Dedifferentiated amniotic fluid mesenchymal stem cell (primary cell): Measurements from ENCODE around the gene VWA3B.
"Not testable (repeated sequence)": the region's sequence is repeated elsewhere in the genome, so short reads cannot be mapped to it uniquely, and the experiment has no call there.

Experiments used
- DNase-seq: peaks from one replicate; pipeline ENCODE4 v3.0.0-alpha.2; 2016; ENCODE audit errors: extremely low spot score

The VWA3B gene

DNA sequence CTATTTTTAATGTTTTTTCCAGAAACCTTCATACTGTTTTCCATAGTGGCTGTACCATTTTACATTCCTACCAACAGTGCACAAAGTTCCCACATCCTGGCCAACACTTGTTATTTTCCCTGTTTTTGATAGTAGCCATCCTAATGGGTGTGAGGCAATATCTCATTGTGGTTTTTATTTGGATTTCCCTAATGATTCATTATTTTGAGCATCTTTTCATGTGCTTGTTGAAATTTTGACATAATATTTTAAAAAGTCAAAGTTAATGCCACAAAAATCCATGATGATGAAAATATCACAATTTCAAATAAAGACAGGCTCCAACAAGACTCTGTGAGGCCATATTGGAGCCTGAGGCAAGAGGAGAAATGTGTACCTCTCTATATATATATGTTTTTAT lies 50.2 kb downstream of the VWA3B start:
- no peak for DNase-seq

- not testable (repeated sequence) for DNase-seq
Observed at GRCh38 chr2:98138978-98139377, 52.0 kb downstream of the VWA3B start.

- no peak for DNase-seq
Observed at GRCh38 chr2:98140210-98140609, 53.2 kb downstream of the VWA3B start.

DNA sequence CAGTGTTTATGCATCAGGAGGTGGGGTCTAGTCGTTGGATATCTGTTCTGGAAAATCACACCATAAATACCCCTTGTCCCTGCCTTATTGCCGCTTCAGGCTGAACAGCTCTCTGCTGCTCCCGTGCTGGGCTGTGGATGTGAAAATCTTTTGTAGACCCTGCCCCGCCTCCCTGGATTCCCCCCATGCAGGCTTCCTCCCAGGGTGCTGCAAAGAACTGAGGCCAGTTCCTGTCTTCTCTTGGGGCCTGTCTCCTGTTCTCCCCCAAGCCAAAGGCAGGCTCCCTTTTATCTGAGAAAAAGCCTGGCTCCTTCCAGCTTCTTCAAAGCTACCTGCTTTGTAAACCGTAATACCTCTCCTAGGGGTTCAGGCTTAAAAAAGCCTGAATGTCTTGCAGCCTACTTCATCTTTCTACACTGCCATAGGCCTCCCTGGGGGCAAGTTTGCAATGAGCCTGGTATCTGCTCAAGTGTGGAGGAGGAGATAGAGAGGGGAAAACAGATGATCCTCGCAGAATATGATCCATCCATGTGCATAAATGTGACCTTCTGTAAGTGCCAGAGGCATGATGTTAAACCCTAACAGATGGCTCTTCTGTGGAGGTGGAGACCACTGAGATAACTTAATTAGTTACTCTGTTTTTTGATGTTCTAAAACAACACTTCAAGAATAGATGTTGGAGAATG lies 55.3 kb downstream of the VWA3B start:
- DNase-seq: no peak

- DNase-seq: no peak
Observed at GRCh38 chr2:98145070-98145469, 58.1 kb downstream of the VWA3B start.

GRCh38 chr2:98147900-98148299 lies 60.9 kb downstream of the VWA3B start:
- DNase-seq: not testable (repeated sequence)

DNA sequence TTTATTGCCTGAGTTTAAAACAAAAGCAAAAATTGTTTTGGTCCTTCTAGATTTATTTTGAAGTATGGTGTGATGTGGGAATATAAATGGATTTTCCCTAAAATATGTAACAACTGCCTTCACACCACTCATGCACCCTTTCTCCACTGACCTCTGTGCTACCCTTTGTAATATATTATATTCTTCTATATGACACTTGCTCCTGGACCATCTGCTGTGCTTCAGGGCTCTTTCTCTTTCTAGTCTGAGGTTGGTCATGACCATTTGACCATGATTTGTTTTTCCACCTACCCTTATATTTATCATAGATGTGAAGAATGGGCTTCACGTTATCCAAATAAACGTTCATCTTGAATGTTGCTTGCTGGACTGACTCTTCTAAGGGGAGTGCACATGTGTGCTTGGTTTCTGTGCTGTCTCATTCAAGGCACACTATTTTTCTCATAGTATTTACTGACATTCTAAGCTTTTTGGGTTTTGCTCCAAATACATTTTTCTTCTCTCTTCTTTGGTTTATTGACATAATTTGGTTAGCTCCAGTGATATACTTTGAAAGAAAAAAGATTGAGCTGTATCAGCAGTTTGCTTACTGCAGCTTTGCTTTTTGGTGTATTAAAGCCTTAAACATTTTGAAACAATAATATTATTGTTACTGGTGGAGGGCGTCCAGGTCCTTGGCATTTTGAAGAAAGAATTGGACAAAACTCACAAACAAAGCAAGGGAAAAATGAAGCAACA lies 61.8 kb downstream of the VWA3B start:
- DNase-seq: no peak

DNA sequence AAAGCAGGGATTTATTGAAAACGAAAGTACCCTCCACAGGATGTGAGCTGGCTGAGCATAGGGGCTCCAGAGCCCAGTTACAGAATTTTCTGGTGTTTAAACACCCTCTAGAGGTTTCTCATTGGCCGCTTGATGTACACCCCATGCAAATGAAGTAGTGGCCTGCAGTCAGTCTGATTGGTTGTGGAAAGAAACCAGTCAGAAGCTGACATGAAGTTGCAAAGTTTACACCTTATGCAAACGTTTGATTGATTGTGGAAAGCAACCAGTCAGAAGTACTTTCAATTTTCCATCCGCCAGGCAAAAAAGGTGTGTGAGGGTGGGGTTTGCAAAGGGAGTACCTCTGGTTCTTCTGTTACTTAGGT lies 62.3 kb downstream of the VWA3B start:
- no peak for DNase-seq

GRCh38 chr2:98153481-98153880 lies 66.5 kb downstream of the VWA3B start:
- no peak for DNase-seq

GRCh38 chr2:98155291-98155690 lies 68.3 kb downstream of the VWA3B start:
- no peak for DNase-seq

- DNase-seq: no peak
Observed at GRCh38 chr2:98155716-98156115, 68.7 kb downstream of the VWA3B start.

DNA sequence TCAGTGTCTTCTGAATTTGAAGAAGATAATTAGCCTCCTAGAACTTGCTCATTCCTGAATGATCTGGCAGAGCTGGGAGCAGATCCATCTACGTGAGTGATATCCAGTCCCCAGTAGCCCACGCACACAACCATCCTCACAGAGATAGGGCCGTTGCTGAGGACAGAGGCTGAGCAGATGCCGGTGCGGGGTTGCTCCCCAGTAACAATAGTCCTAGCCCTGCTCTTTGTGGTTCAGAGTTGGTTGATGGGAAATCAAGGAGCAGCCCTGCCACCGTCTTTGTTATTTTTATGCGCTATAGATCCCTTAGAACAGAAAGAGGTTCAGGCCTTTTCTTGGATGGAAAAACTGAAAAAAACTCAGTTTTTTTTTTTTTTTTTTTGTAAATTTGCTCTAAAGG lies 69.3 kb downstream of the VWA3B start:
- no peak for DNase-seq

DNA sequence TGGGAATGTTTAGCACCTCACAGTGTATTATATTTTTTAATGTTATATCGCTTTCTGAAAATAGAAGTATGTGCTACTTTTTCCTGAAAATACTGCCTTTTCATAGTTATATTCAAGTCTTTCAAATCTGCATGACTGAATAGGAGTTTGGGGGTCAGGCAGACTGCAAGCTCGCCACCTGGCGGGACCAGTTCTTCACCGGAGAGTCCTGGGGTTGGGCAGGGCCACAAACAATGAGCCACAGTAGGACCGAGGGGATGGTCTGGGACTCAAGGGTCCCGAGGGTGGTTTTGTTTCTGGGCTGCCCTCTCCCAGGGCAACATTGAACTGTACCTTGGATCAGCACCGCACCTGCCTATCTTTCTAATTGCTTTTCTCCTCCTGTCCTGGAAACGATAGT lies 70.6 kb downstream of the VWA3B start:
- no peak for DNase-seq

GRCh38 chr2:98158305-98158704 lies 71.3 kb downstream of the VWA3B start:
- DNase-seq: no peak

GRCh38 chr2:98160554-98160953 lies 73.6 kb downstream of the VWA3B start:
- no peak for DNase-seq

DNA sequence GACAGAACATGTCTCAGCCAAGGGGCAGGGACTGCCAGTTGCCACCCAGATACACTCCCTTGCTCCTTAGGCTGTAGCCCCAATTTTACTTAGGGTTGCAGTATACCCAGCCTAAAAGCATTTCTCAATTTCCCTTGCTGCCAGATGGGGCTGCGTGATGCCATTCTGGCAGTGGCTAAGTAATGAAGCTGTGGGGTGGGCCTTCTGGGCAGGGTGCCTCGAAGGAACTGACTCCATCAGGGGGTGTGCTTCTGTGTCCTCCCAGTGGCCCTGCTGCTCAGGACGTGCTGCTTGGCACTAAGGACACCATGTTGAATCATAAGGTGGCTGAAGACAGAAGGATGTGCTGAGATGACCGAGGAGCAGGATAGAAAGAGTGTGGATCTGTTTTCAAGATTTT lies 74.2 kb downstream of the VWA3B start:
- no peak for DNase-seq

- DNase-seq: no peak
Observed at GRCh38 chr2:98164256-98164655, 77.3 kb downstream of the VWA3B start.

GRCh38 chr2:98165516-98166071 lies 78.6 kb downstream of the VWA3B start:
- DNase-seq: no peak

DNA sequence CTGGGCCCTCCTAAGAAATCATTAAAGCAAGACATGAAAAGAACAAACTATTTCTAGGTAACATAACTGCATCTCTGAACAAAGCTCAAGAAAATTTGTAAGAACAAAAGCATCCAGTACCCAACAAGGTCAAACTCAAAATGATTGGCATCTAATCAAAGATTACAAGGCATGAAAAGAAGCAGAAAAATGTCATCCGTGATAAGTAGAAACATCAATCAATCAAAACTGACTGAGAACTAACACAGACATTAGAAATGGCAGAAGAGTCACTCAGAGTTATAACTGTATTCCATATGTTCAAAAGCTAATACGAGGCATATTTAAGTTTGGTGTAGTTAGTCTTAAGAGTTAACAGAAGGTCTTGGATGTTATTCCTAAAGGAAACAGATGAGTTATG lies 80.9 kb downstream of the VWA3B start:
- no peak for DNase-seq

DNA sequence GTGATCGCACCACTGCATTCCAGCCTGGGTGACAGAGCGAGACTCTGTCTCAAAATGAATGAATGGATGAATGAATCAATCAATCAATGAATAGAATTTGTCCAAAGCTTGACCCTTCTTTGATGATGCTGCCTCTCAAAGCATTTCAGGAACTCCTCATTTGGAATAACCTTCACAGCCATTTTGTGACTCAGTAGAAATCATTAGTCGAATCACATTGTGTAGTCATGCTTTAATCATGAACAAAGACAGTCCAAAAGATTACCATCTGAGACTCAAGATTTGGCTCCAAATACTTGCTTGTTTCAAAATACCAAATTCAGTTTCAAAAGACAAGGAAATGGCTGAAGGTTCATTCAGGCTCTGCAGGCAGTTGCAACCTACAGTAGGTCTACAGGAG lies 83.1 kb downstream of the VWA3B start:
- DNase-seq: no peak

DNA sequence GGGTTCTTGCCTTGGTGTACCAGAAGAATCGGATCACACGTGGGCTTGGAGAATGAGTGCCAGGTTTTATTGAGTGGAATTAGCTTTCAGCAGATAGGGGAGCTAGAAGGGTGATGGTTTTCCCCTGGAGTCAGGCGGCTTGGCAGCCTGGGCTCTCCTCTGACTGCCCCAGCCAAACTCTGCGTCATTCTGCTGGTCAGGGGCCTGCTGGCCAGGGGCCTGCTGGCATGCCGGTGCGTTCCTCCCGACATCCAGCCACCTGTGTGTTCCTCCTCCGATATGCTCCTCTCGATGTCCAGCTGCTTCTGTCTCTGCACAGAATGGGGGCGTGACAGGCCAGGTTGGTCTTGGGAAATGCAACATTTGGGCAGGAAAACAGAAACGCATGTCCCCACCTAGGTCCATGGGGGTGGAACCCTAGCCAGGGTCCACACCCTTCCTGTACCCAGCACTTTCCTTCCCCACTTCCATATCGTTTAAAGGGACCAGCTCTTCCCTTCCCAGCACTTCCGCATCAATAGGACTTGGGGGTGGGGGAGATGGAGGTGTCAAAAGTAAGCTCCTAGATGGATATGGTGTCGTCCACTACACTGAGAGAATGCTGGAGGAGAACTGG lies 85.3 kb downstream of the VWA3B start:
- DNase-seq: no peak

DNA sequence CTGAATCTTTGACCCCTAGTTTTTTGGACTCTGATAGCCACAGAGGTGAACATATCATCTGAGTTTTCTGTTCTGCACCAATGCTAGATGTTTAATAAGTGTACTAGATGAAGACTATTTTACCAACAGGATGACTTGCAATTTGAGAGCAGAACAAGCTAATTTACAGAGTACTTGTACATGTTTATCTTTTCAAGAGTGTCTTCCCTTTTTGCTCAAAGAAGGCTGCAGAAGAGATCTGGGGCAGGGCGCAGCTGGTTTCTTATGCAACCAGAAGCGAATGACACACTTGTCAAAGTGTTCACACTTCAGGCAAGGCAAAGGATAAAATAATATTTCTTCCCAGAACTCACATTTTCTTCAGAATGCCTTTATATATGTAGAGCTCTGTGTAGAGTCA lies 86.0 kb downstream of the VWA3B start:
- no peak for DNase-seq

DNA sequence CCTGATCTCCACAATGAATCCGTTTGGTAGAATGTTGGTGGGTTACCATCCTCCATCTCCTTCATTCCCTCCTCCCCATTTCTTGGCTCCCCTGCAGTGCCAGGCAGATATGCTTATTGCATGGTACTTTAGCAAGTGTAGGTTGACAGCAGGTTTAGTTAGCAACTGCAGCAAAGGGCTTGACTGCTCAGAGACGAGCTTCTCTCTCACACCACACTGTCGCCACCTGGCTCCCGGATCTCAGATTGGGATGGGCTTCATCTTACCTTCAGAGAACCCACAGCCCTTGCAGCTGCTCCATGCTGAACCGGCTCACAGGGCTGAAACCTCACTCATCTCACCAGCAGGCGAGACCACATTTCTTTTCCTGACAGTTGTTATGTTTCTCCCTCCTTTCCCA lies 88.8 kb downstream of the VWA3B start:
- DNase-seq: no peak
